ENCODE data around the gene LARP1B. TPM values are rescaled to one million over a fixed set of nuclear protein-coding genes. Genes with fewer than 3 reads are reported as not detected.

The LARP1B gene
- total and polyA plus RNA-seq, 2 experiments from 2014 or later = 5.8 to 16.7 TPM

GRCh38 chr4:128134925-128135324, 73.8 kb downstream of the LARP1B start:
- Histone ChIP-seq H3K36me3 (no peaks in the 10 kb centered on the region), H3K9me3 (ENCODE audit: low read depth) (no peaks in the 10 kb centered on the region), H3K27me3 (no peaks in the 10 kb centered on the region), H3K4me1 (ENCODE audit: low read depth) (no peaks in the 10 kb centered on the region), H3K27ac (no peak overlapping the region), H3K4me3 (no peak overlapping the region)
- DNase-seq (ENCODE audit: low read depth in 1 of 2, low spot score in 1 of 2) = no peak
- no peak for TF ChIP-seq CTCF (IDR thresholded peaks at IDR 0.05; ENCODE audit: low read depth, low read length)

- TF ChIP-seq CTCF (IDR thresholded peaks at IDR 0.05; ENCODE audit: low read depth, low read length) = no peak
- no peaks in the 10 kb centered on the region for H3K27me3 ChIP-seq
- no peak overlapping the region for H3K4me3 ChIP-seq
- H3K9me3 ChIP-seq (ENCODE audit: low read depth) = no peaks in the 10 kb centered on the region
- no peak for DNase-seq (ENCODE audit: low read depth in 1 of 2, low spot score in 1 of 2)
- no peaks in the 10 kb centered on the region for H3K36me3 ChIP-seq
- H3K4me1 ChIP-seq (ENCODE audit: low read depth) = no peaks in the 10 kb centered on the region
- H3K27ac ChIP-seq = no peak overlapping the region
Measured at GRCh38 chr4:128135391-128135790, 74.3 kb downstream of the LARP1B start.

GRCh38 chr4:128141866-128142265, 80.8 kb downstream of the LARP1B start:
- H3K4me3 ChIP-seq = no peak overlapping the region
- no peaks in the 10 kb centered on the region for H3K36me3 ChIP-seq
- no peak for DNase-seq (ENCODE audit: low read depth in 1 of 2, low spot score in 1 of 2)
- H3K4me1 ChIP-seq (ENCODE audit: low read depth) = no peaks in the 10 kb centered on the region
- TF ChIP-seq CTCF (IDR thresholded peaks at IDR 0.05; ENCODE audit: low read depth, low read length) = no peak
- no peaks in the 10 kb centered on the region for H3K9me3 ChIP-seq (ENCODE audit: low read depth)
- no peak overlapping the region for H3K27ac ChIP-seq
- H3K27me3 ChIP-seq = no peaks in the 10 kb centered on the region

GRCh38 chr4:128145727-128146126, 84.6 kb downstream of the LARP1B start:
- Histone ChIP-seq H3K9me3 (ENCODE audit: low read depth) (no peaks in the 10 kb centered on the region), H3K27ac (no peak overlapping the region), H3K4me3 (no peak overlapping the region), H3K36me3 (no peaks in the 10 kb centered on the region), H3K4me1 (ENCODE audit: low read depth) (no peaks in the 10 kb centered on the region), H3K27me3 (no peaks in the 10 kb centered on the region)
- DNase-seq (ENCODE audit: low read depth in 1 of 2, low spot score in 1 of 2) = no peak
- no peak for TF ChIP-seq CTCF (IDR thresholded peaks at IDR 0.05; ENCODE audit: low read depth, low read length)

- Histone ChIP-seq H3K9me3 (ENCODE audit: low read depth) (no peaks in the 10 kb centered on the region), H3K4me3 (no peak overlapping the region), H3K27ac (no peak overlapping the region), H3K36me3 (no peaks in the 10 kb centered on the region), H3K4me1 (ENCODE audit: low read depth) (no peaks in the 10 kb centered on the region), H3K27me3 (no peaks in the 10 kb centered on the region)
- no peak for TF ChIP-seq CTCF (IDR thresholded peaks at IDR 0.05; ENCODE audit: low read depth, low read length)
- DNase-seq (ENCODE audit: low read depth in 1 of 2, low spot score in 1 of 2) = peak in 1 of 2 donors; percentile 55
Measured at GRCh38 chr4:128153800-128154199, 92.7 kb downstream of the LARP1B start.
